ENCODE data around the gene SPOCK2. TPM values are rescaled to one million over a fixed set of nuclear protein-coding genes. Genes with fewer than 3 reads are reported as not detected.

The SPOCK2 gene
- total and polyA plus RNA-seq, 2 donors (not counting 3 experiments of a cell fraction or from before 2014, with no cell fraction given), result 0.40 to 1.1 TPM

DNA sequence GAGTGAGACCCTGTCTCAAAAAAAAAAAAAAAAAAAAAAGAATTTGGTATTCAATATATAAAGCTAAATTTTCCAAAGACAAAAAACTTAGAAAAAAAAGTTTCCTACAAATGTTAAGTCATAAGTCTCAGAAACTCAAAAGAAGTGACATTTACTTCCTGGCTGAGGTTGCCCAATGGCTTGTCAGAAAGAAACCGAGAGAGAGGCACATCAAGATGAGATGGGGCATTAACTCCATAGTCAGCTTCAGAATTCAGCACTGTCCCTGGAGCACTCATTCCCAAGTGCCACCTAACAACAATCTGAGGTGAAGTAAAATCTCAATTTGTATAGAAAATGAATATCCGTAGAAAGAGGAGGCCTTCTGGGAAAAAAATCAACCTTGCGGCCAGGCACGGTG, 6.8 kb upstream of the SPOCK2 start:
- no peaks in the 10 kb centered on the region for H3K36me3 ChIP-seq (ENCODE audit: control insufficient read depth in 2 of 2, extremely low read depth in 1 of 2, insufficient read depth in 2 of 2, low read length in 2 of 2)
- FAIRE-seq, result no peak
- H3K4me2 ChIP-seq (ENCODE audit: insufficient read depth, low read length), result no peak overlapping the region
- no peak overlapping the region for H3K27ac ChIP-seq (ENCODE audit: insufficient read depth, low read depth, low read length)
- no peaks in the 10 kb centered on the region for H3K27me3 ChIP-seq (ENCODE audit: control insufficient read depth in 2 of 2, insufficient read depth in 2 of 2, low read length in 2 of 2)
- dilution Hi-C loops (cut with MboI; ENCODE audit: extremely low pct_ligation_motif_present, low sequenced_read_pairs), result no loop called here
- no peak overlapping the region for H3K4me3 ChIP-seq (replicated peaks in 1 of 3; ENCODE audit: insufficient read depth in 1 of 3, low read depth in 1 of 3, low read length in 3 of 3)
- intact Hi-C loops (cut with micrococcal nuclease), result no loop called here
- H3K9me1 ChIP-seq (replicated peaks; ENCODE audit: control insufficient read depth, extremely low read depth, insufficient read depth, low read length), result no peaks in the 10 kb centered on the region
- H3K9me3 ChIP-seq (replicated peaks; ENCODE audit: control insufficient read depth, insufficient read depth, low read length), result no peaks in the 10 kb centered on the region
- CTCF ChIA-PET, result interaction anchor here (0.6 to 0.9 kb wide), 3 partner anchors 41 to 351 kb away, joined by 3 to 4 read pairs (median 4); no protein-coding TSS in a partner anchor
- TF ChIP-seq POLR2A (IDR thresholded peaks at IDR 0.05; ENCODE audit: low read depth, low read length) (no peak), GATA2 (IDR thresholded peaks at IDR 0.05; ENCODE audit: insufficient read depth, insufficient read length, low read depth, low read length) (no peak), JUN (IDR thresholded peaks at IDR 0.05; ENCODE audit: borderline replicate concordance, insufficient read depth, insufficient read length, low read depth) (no peak), MYC (IDR thresholded peaks at IDR 0.05; ENCODE audit: low read depth, low read length) (no peak), FOS (IDR thresholded peaks at IDR 0.05; ENCODE audit: borderline replicate concordance, insufficient read depth, low read length) (no peak), POLR2AphosphoS5 (IDR thresholded peaks at IDR 0.05; ENCODE audit: insufficient read depth, low read depth, low read length) (no peak), EZH2 (IDR thresholded peaks at IDR 0.05; ENCODE audit: borderline replicate concordance, low read depth, low read length, severe bottlenecking) (no peak)
- TF ChIP-seq, protein P1, sequence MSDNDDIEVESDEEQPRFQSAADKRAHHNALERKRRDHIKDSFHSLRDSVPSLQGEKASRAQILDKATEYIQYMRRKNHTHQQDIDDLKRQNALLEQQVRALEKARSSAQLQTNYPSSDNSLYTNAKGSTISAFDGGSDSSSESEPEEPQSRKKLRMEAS (IDR thresholded peaks at IDR 0.05; ENCODE audit: insufficient read depth, insufficient read length), result no peak
- TF ChIP-seq, protein P2, sequence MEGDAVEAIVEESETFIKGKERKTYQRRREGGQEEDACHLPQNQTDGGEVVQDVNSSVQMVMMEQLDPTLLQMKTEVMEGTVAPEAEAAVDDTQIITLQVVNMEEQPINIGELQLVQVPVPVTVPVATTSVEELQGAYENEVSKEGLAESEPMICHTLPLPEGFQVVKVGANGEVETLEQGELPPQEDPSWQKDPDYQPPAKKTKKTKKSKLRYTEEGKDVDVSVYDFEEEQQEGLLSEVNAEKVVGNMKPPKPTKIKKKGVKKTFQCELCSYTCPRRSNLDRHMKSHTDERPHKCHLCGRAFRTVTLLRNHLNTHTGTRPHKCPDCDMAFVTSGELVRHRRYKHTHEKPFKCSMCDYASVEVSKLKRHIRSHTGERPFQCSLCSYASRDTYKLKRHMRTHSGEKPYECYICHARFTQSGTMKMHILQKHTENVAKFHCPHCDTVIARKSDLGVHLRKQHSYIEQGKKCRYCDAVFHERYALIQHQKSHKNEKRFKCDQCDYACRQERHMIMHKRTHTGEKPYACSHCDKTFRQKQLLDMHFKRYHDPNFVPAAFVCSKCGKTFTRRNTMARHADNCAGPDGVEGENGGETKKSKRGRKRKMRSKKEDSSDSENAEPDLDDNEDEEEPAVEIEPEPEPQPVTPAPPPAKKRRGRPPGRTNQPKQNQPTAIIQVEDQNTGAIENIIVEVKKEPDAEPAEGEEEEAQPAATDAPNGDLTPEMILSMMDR (IDR thresholded peaks at IDR 0.05; ENCODE audit: extremely low read depth in 1 of 2, insufficient read depth in 1 of 2, low read depth in 1 of 2, low read length in 2 of 2), result no peak
- no peak overlapping the region for H2AFZ ChIP-seq (ENCODE audit: low read depth, low read length)
- H4K20me1 ChIP-seq (replicated peaks; ENCODE audit: control insufficient read depth, extremely low read depth, insufficient read depth, low read length), result no peaks in the 10 kb centered on the region
- no peak overlapping the region for H3K9ac ChIP-seq (replicated peaks; ENCODE audit: extremely low read depth, insufficient read depth, low read length)
- DNase-seq (ENCODE audit: low read depth, low spot score), result no peak
- H3K79me2 ChIP-seq (ENCODE audit: control insufficient read depth, insufficient read depth, low read length), result no peaks in the 10 kb centered on the region
- BruUV-seq (replicated peaks), result no TSS peak
- H3K4me1 ChIP-seq (ENCODE audit: control insufficient read depth, extremely low read depth, insufficient read depth, low read length), result peaks cover 24% of the 10 kb centered on the region
- POLR2A ChIA-PET, result interaction anchor here (0.6 kb wide), 1 partner anchor 239 kb away, joined by 4 read pairs; no protein-coding TSS in a partner anchor
